Cardiac muscle cell (in vitro differentiated cells and primary cell): Measurements from ENCODE around the gene MROH9. TPM values are rescaled to one million over a fixed set of nuclear protein-coding genes. Genes with fewer than 3 reads are reported as not detected.

Experiments used
- DNase-seq, 2 donors: peaks; one replicate each; pipeline versions ENCODE4 v3.0.0 to v3.0.0-alpha.2; 2010 to 2017; ENCODE audit warnings: low read depth in 1 of 2, low spot score in 1 of 2
- H3K27ac ChIP-seq: fragments of 200-600 bp; sonication (generic); 2 replicates; pipeline ENCODE4 v1.5.1; 2016
- H3K27me3 ChIP-seq: fragments of 200-600 bp; sonication (generic); 2 replicates; pipeline ENCODE4 v1.6.0; 2016; ENCODE audit warnings: control low read depth
- H3K36me3 ChIP-seq: fragments of 200-600 bp; sonication (generic); 2 replicates; pipeline ENCODE4 v1.5.1; 2016; ENCODE audit warnings: control low read depth
- H3K4me1 ChIP-seq: fragments of 200-600 bp; sonication (generic); 2 replicates; pipeline ENCODE4 v1.8.1; 2017; ENCODE audit warnings: low read depth, mild to moderate bottlenecking, mixed run types
- H3K4me3 ChIP-seq: fragments of 200-600 bp; sonication (generic); 2 replicates; pipeline ENCODE4 v1.5.1; 2016; ENCODE audit warnings: mild to moderate bottlenecking
- H3K9me3 ChIP-seq: fragments of 200-600 bp; sonication (generic); 2 replicates; pipeline ENCODE4 v1.5.1; 2017; ENCODE audit warnings: low read depth, mild to moderate bottlenecking, control low read depth
- polyA plus RNA-seq: library from polyadenylated mRNA; unstranded; fragments of >200 nt; fragmentation: Nextera tagmentation; extraction: Ambion mirVana; gene quantifications from 2 replicates; pipeline ENCODE4 v1.2.1, GENCODE V29; 2016
- total RNA-seq: library from RNA; depleted of rRNA; stranded (reverse); fragments of >200 nt; gene quantifications from 2 replicates; pipeline ENCODE4 v1.2.3, GENCODE V29; 2016
- TF ChIP-seq, protein P1 (sequence below): IDR thresholded peaks from 2 replicates; pipeline ENCODE4 v1.5.1; 2012; ENCODE audit warnings: low read depth, mild to moderate bottlenecking, low read length

The MROH9 gene, protein sequence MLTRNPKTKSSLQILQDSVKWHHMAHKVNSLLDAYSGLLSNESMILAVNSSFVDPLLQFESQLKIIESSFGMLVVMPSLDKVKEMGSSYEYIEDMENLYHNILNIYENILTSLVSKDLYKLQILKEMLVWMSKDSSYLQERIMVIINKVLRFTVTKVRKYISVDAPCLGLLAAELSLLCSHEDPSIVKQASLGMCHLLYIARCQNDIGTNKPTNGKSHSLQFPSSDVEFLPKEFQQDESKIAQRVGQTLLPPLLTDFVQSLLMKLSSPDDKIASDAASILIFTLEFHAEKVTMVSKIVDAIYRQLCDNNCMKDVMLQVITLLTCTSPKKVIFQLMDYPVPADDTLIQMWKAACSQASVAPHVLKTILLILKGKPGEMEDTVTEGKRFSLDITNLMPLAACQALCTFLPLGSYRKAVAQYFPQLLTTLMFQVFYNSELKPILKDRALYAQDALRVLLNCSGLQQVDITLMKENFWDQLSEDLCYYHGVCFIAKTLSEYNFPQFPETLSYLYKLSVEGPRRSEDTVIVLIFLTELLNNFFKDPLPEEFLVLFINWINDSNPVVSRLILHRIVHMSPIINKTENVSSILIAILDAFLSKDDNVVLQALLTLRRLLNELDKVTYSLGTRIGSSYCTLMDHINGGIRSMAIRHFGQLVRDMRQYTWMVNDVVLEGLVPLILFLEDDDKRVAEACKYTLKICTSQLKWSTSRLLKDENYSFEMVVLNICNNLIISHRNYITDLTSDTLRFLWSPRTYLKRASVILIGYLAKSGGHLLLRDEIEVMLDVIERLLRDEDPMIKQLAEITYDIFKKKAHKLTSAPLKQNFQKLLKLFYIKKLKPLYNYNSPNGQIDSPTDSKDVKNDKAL
- total RNA-seq (not detected in 2 replicates), polyA plus RNA-seq (not detected in 2 replicates)

DNA sequence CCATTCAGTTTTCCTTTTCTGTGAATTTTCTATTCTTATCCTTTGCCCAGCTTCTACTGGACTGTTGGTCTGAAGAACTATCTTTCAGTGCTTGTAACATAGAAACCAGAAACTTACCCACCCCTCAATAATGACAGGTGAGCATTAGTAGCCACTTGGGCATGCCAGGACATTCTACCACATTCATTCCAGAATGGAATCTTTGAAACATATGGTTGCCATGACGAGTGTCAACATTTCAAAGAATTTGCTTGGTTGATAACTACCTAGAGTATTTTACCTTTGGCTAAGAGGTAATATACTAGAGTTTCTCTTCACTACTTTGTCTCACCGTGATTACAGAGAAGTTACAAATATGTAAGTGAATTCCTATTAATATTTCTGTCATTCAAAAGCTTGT, at the start of gene MROH9:
Gene MROH9 (plus strand): TSS at position 304 of the 400 bp plus-strand sequence. CDS start 10,023 bp downstream, outside the sequence.
- H3K27ac ChIP-seq: no peak within 1 kb of the TSS
- no peaks in the 10 kb centered on the region for H3K36me3 ChIP-seq
- H3K4me1 ChIP-seq: no peaks in the 10 kb centered on the region
- no peak within 1 kb of the TSS for H3K4me3 ChIP-seq
- DNase-seq: no peak
- H3K9me3 ChIP-seq: no peaks in the 10 kb centered on the region
- TF ChIP-seq, protein P1, sequence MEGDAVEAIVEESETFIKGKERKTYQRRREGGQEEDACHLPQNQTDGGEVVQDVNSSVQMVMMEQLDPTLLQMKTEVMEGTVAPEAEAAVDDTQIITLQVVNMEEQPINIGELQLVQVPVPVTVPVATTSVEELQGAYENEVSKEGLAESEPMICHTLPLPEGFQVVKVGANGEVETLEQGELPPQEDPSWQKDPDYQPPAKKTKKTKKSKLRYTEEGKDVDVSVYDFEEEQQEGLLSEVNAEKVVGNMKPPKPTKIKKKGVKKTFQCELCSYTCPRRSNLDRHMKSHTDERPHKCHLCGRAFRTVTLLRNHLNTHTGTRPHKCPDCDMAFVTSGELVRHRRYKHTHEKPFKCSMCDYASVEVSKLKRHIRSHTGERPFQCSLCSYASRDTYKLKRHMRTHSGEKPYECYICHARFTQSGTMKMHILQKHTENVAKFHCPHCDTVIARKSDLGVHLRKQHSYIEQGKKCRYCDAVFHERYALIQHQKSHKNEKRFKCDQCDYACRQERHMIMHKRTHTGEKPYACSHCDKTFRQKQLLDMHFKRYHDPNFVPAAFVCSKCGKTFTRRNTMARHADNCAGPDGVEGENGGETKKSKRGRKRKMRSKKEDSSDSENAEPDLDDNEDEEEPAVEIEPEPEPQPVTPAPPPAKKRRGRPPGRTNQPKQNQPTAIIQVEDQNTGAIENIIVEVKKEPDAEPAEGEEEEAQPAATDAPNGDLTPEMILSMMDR: no peak
- H3K27me3 ChIP-seq: no peaks in the 10 kb centered on the region

DNA sequence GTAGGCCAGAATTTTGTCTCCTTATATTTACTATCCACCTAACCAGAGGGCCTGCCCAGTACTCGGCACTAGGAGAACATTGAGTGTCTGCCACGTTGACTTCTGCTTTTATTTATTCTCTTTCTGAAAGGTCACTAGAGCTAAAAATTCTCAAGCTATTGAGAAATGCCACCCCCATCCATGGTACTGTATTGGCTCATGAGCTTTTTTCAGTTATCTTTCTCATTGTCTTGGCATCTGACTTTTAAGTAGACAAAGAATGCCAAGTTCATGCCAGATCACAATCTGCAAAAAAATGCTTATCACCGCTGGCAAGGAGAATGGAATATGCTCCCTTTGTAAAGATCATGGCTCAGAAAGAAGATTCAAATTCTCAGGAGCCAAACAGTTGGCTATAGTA, 49.8 kb upstream of the MROH9 start:
- no peak for DNase-seq
- Histone ChIP-seq H3K4me1 (no peaks in the 10 kb centered on the region), H3K9me3 (no peaks in the 10 kb centered on the region), H3K27ac (no peak overlapping the region), H3K27me3 (no peaks in the 10 kb centered on the region), H3K36me3 (no peaks in the 10 kb centered on the region), H3K4me3 (no peak overlapping the region)
- TF ChIP-seq, protein P1: no peak

DNA sequence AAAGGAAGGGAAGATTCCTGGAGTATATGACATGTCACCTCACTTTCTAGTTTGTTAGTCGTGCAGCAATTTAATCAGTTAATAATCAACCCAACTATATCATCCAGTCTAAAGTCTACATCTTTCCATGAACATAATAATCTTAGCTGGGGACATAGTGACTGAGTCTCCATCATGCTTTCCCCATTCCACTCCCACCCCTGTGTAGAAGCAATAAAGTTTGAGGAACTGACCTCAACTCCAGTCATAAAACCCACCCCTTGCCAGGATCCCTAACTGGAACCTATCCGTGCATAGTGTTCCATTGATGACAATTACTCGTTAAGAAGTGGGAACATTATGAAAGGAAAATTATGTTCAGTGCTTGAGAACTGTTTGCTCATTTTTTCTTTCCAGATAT, 48.9 kb upstream of the MROH9 start:
- H3K27me3 ChIP-seq: no peaks in the 10 kb centered on the region
- no peaks in the 10 kb centered on the region for H3K36me3 ChIP-seq
- no peak overlapping the region for H3K4me3 ChIP-seq
- no peaks in the 10 kb centered on the region for H3K4me1 ChIP-seq
- no peak for DNase-seq
- no peak overlapping the region for H3K27ac ChIP-seq
- H3K9me3 ChIP-seq: no peaks in the 10 kb centered on the region
- TF ChIP-seq, protein P1: no peak

DNA sequence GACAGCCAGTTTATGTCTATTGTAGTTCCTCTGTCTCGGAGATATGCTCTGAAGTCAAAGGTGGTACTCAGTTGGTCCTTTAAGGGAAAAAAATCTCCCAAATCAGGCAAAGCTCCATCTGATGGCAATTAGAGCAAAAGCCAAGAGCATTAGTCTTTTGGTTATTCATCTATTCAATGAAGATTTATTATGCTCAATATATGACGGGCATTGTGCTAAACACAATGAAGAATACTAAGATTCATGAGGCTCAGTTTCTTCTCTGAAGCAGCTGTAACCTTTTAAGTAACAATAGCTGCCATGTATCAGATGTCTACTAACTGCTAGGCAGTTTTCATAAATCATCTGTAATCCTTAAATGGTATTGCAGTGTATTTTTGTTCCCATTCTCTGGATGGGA, 47.6 kb upstream of the MROH9 start:
- Histone ChIP-seq H3K4me1 (no peaks in the 10 kb centered on the region), H3K4me3 (no peak overlapping the region), H3K9me3 (no peaks in the 10 kb centered on the region), H3K27me3 (no peaks in the 10 kb centered on the region), H3K27ac (no peak overlapping the region), H3K36me3 (no peaks in the 10 kb centered on the region)
- TF ChIP-seq, protein P1: no peak
- no peak for DNase-seq

DNA sequence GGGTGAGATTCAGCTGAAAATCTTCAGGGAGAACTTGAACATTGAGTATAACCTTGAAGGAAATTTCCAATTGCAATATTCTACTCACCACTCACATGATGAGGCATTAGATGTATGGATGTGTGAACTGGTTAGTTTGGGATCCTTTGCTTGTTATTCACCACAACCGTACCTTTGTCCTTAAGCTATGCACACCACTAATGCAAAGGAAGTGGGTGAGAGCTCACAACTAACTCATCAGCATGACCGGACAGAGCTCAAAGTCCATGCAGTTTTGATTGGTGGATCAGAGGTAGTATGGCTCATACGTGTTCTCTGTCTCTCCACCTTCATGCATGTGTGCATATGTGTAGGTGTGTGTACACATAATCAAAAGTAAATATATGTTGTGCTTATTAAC, 43.5 kb upstream of the MROH9 start:
- no peaks in the 10 kb centered on the region for H3K27me3 ChIP-seq
- no peak for DNase-seq
- TF ChIP-seq, protein P1: no peak
- no peaks in the 10 kb centered on the region for H3K9me3 ChIP-seq
- no peak overlapping the region for H3K4me3 ChIP-seq
- H3K27ac ChIP-seq: no peak overlapping the region
- no peaks in the 10 kb centered on the region for H3K36me3 ChIP-seq
- no peaks in the 10 kb centered on the region for H3K4me1 ChIP-seq
